Measurements from ENCODE around the gene FYB2.

- TF ChIP-seq CTCF (IDR thresholded peaks at IDR 0.05; ENCODE audit: low read depth, low read length) (no peak), POLR2A (IDR thresholded peaks at IDR 0.05; ENCODE audit: extremely low read depth, insufficient read length) (no peak)
These were observed 23.3 kb downstream of the FYB2 start for GRCh38 chr1:56795870-56796269.
